ENCODE data around the gene KCNC4.

DNA sequence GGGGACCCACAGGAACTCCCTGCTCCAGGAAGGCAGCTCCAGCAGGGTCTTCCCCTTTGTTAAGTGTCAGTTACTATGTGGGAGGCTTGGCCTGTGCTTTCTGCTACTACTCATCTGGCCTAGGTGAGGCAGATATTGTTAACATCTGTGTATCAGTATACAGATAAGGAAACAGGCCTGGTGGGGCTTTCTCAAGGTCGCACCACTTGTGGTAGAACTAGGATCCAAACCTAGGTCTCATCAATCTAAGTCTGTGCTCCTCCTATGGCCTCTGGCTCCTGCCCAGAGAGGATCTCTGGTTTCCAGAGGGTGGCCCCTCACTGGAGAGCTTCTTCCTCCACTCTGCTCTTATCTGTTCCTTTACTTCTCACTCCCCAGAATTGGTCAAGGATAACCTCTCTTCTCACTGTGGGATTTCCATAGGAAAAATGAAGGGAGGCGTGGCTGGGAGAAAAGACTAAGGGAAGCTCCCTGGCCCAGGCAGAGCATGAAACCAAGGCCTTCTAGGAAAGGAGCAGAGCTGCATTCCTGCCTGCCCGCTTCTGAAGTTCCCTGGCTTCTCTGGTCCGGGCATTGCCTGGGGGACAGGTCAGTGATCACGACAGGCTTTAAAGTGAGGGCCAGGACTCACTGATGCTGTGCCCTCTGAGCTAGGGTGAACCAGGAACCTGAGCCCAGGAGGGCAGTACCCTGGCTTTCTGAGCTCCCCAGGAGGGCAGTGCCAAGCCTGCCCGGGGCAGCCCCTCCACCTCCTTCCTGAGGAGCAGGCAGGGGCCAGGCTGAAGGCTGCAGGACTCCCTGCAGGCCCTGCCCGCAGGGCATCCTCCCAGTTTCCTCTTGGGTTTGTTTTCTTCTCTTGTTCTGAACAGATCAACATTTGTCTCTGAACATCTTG is 5.8 kb downstream of the KCNC4 start:
- TF ChIP-seq POLR2A (IDR thresholded peaks at IDR 0.05) (no peak), EP300 (IDR thresholded peaks at IDR 0.05) (no peak)
- TF ChIP-seq, protein P1, sequence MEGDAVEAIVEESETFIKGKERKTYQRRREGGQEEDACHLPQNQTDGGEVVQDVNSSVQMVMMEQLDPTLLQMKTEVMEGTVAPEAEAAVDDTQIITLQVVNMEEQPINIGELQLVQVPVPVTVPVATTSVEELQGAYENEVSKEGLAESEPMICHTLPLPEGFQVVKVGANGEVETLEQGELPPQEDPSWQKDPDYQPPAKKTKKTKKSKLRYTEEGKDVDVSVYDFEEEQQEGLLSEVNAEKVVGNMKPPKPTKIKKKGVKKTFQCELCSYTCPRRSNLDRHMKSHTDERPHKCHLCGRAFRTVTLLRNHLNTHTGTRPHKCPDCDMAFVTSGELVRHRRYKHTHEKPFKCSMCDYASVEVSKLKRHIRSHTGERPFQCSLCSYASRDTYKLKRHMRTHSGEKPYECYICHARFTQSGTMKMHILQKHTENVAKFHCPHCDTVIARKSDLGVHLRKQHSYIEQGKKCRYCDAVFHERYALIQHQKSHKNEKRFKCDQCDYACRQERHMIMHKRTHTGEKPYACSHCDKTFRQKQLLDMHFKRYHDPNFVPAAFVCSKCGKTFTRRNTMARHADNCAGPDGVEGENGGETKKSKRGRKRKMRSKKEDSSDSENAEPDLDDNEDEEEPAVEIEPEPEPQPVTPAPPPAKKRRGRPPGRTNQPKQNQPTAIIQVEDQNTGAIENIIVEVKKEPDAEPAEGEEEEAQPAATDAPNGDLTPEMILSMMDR (IDR thresholded peaks at IDR 0.05), result no peak
